ENCODE data around the gene CA6. TPM values are rescaled to one million over a fixed set of nuclear protein-coding genes. Genes with fewer than 3 reads are reported as not detected.
"Not testable (repeated sequence)": the region's sequence is repeated elsewhere in the genome, so short reads cannot be mapped to it uniquely, and the experiment has no call there.

The CA6 gene
- total RNA-seq, result not detected in 2 replicates
- long read RNA-seq, result 0 reads

- TF ChIP-seq, protein P1, sequence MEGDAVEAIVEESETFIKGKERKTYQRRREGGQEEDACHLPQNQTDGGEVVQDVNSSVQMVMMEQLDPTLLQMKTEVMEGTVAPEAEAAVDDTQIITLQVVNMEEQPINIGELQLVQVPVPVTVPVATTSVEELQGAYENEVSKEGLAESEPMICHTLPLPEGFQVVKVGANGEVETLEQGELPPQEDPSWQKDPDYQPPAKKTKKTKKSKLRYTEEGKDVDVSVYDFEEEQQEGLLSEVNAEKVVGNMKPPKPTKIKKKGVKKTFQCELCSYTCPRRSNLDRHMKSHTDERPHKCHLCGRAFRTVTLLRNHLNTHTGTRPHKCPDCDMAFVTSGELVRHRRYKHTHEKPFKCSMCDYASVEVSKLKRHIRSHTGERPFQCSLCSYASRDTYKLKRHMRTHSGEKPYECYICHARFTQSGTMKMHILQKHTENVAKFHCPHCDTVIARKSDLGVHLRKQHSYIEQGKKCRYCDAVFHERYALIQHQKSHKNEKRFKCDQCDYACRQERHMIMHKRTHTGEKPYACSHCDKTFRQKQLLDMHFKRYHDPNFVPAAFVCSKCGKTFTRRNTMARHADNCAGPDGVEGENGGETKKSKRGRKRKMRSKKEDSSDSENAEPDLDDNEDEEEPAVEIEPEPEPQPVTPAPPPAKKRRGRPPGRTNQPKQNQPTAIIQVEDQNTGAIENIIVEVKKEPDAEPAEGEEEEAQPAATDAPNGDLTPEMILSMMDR (IDR thresholded peaks at IDR 0.05; ENCODE audit: unreplicated experiment), result no peak
- H3K27ac Mint-ChIP-seq, result no peak within 1 kb of the TSS
- H3K27me3 Mint-ChIP-seq, result peaks cover 3% of the 10 kb centered on the region
- no peaks in the 10 kb centered on the region for H3K9me3 Mint-ChIP-seq (ENCODE audit: low read depth)
- no peaks in the 10 kb centered on the region for H3K36me3 Mint-ChIP-seq (ENCODE audit: insufficient read depth)
- H3K4me1 Mint-ChIP-seq (ENCODE audit: low read depth), result peaks cover 12% of the 10 kb centered on the region
- DNase-seq (ENCODE audit: low spot score, unreplicated experiment), result no peak
- H3K4me3 Mint-ChIP-seq (ENCODE audit: low read depth), result no peak within 1 kb of the TSS
These were observed at the start of gene CA6 for GRCh38 chr1:8945568-8945967. Gene CA6, plus strand, starts transcription at chr1:8945868. Its CDS starts 19 bp downstream, at chr1:8945887.

GRCh38 chr1:8896775-8897174 lies 48.9 kb upstream of the CA6 start:
- not testable (repeated sequence) for H3K9me3 Mint-ChIP-seq (ENCODE audit: low read depth); H3K27ac Mint-ChIP-seq; H3K4me1 Mint-ChIP-seq (ENCODE audit: low read depth); H3K36me3 Mint-ChIP-seq (ENCODE audit: insufficient read depth); DNase-seq (ENCODE audit: low spot score, unreplicated experiment); H3K4me3 Mint-ChIP-seq (ENCODE audit: low read depth); H3K27me3 Mint-ChIP-seq

- not testable (repeated sequence) for DNase-seq (ENCODE audit: low spot score, unreplicated experiment); H3K27ac Mint-ChIP-seq; H3K27me3 Mint-ChIP-seq; H3K4me3 Mint-ChIP-seq (ENCODE audit: low read depth); H3K36me3 Mint-ChIP-seq (ENCODE audit: insufficient read depth); H3K4me1 Mint-ChIP-seq (ENCODE audit: low read depth); H3K9me3 Mint-ChIP-seq (ENCODE audit: low read depth)
These were observed 48.2 kb upstream of the CA6 start for GRCh38 chr1:8897505-8897904.

DNA sequence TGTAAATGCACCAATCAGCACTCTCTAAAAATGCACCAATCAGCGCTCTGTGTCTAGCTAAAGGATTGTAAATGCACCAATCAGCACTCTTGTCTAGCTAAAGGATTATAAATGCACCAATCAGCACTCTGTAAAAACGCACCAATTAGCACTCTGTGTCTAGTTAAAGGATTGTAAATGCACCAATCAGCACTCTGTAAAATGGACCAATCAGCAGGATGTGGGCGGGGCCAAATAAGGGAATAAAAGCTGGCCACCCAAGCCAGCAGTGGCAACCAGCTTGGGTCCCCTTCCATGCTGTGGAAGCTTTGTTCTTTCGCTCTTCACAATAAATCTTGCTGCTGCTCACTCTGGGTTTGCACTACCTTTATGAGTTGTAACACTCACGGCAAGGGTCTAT lies 47.2 kb upstream of the CA6 start:
- H3K4me3 Mint-ChIP-seq (ENCODE audit: low read depth); H3K27me3 Mint-ChIP-seq; H3K4me1 Mint-ChIP-seq (ENCODE audit: low read depth); H3K36me3 Mint-ChIP-seq (ENCODE audit: insufficient read depth); H3K9me3 Mint-ChIP-seq (ENCODE audit: low read depth); DNase-seq (ENCODE audit: low spot score, unreplicated experiment); H3K27ac Mint-ChIP-seq: not testable (repeated sequence)

DNA sequence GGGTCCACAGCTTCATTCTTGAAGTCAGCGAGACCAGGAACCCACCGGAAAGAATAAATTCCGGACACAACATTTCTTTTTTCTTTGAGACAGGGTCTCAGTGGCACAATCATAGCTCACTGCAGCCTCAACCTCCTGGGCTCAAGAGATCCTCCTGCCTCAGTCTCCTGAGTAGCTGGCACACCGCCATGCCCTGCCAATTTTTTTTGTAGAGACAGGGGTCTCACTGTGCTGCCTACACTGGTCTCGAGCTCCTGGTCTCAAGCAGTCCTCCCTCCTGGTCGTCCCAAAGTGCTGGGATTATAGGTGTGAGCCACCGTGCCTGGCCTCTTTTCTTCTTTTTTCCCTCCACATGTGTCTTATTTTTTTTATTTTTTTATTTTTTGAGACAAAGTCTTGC lies 46.6 kb upstream of the CA6 start:
- no peak overlapping the region for H3K4me3 Mint-ChIP-seq (ENCODE audit: low read depth)
- no peaks in the 10 kb centered on the region for H3K4me1 Mint-ChIP-seq (ENCODE audit: low read depth)
- H3K36me3 Mint-ChIP-seq (ENCODE audit: insufficient read depth), result peaks cover 1% of the 10 kb centered on the region
- TF ChIP-seq, protein P1 (IDR thresholded peaks at IDR 0.05; ENCODE audit: unreplicated experiment), result no peak
- no peak for DNase-seq (ENCODE audit: low spot score, unreplicated experiment)
- no peaks in the 10 kb centered on the region for H3K9me3 Mint-ChIP-seq (ENCODE audit: low read depth)
- H3K27me3 Mint-ChIP-seq, result no peaks in the 10 kb centered on the region
- H3K27ac Mint-ChIP-seq, result no peak overlapping the region

GRCh38 chr1:8900684-8901083 lies 45.0 kb upstream of the CA6 start:
- not testable (repeated sequence) for H3K27me3 Mint-ChIP-seq; DNase-seq (ENCODE audit: low spot score, unreplicated experiment); H3K27ac Mint-ChIP-seq; H3K36me3 Mint-ChIP-seq (ENCODE audit: insufficient read depth); H3K4me3 Mint-ChIP-seq (ENCODE audit: low read depth); H3K4me1 Mint-ChIP-seq (ENCODE audit: low read depth); H3K9me3 Mint-ChIP-seq (ENCODE audit: low read depth)

- Mint-ChIP-seq H3K36me3 (ENCODE audit: insufficient read depth) (peaks cover 1% of the 10 kb centered on the region), H3K4me1 (ENCODE audit: low read depth) (no peaks in the 10 kb centered on the region), H3K9me3 (ENCODE audit: low read depth) (no peaks in the 10 kb centered on the region), H3K27ac (no peak overlapping the region), H3K4me3 (ENCODE audit: low read depth) (no peak overlapping the region), H3K27me3 (no peaks in the 10 kb centered on the region)
- TF ChIP-seq, protein P1 (IDR thresholded peaks at IDR 0.05; ENCODE audit: unreplicated experiment), result no peak
- no peak for DNase-seq (ENCODE audit: low spot score, unreplicated experiment)
These were observed 42.9 kb upstream of the CA6 start for GRCh38 chr1:8902765-8903164.

Measured in progenitor cell of endocrine pancreas (in vitro differentiated cells).